Transverse colon (tissue), 4 donors: ENCODE data around the gene TAS2R3. TPM values are rescaled to one million over a fixed set of nuclear protein-coding genes. Genes with fewer than 3 reads are reported as not detected.

Experiments
- DNase-seq: peaks from one replicate; pipeline ENCODE4 v3.0.0-alpha.2; 2019
- H3K27ac ChIP-seq, 4 donors: fragments of 200-600 bp; sonication (generic); 2 replicates each; pipeline ENCODE4 v1.5.1; 2016 to 2018; ENCODE audit warnings: inconsistent platforms in 4 of 4
- H3K27me3 ChIP-seq: fragments of 200-600 bp; sonication (generic); 2 replicates; pipeline ENCODE4 v1.5.1; 2017; ENCODE audit warnings: inconsistent platforms
- H3K36me3 ChIP-seq, 4 donors: fragments of 200-600 bp; sonication (generic); 2 replicates each; pipeline ENCODE4 v1.5.1; 2017 to 2019; ENCODE audit warnings: inconsistent platforms in 4 of 4
- H3K4me1 ChIP-seq, 4 donors: fragments of 200-600 bp; sonication (generic); 2 replicates each; pipeline ENCODE4 v1.5.1; 2017 to 2020; ENCODE audit warnings: inconsistent platforms in 4 of 4
- H3K4me3 ChIP-seq, 4 donors: fragments of 200-600 bp; sonication (generic); 1 replicate in 1 of 4; 2 replicates in 3 of 4; pipeline versions ENCODE4 v1.5.1 to v1.6.1; 2017 to 2019; ENCODE audit warnings: inconsistent platforms in 4 of 4
- H3K9me3 ChIP-seq, 2 donors: fragments of 200-600 bp; sonication (generic); 2 replicates each; pipeline ENCODE4 v1.5.1; 2017 to 2019; ENCODE audit warnings: inconsistent platforms in 2 of 2
- EP300 ChIP-seq: sonication (generic); formaldehyde crosslinking; IDR thresholded peaks from one replicate; pipeline ENCODE4 v1.6.1; 2017; ENCODE audit warnings: antibody characterized with exemption, low read depth
- POLR2A ChIP-seq: fragments of 450-650 bp; IDR thresholded peaks from one replicate; pipeline ENCODE4 v1.6.1; 2016; ENCODE audit warnings: antibody characterized with exemption, mild to moderate bottlenecking, moderate library complexity
- POLR2AphosphoS5 ChIP-seq, 3 donors: sonication (generic); formaldehyde crosslinking; IDR thresholded peaks; one replicate each; pipeline ENCODE4 v1.6.1; 2016; ENCODE audit warnings: antibody characterized with exemption in 3 of 3
- WGBS, 2 donors: methylation state at CpG; one replicate each; pipeline ENCODE4 v1.1.5; 2018; ENCODE audit warnings: low coverage in 1 of 2; 5-methylcytosine and 5-hydroxymethylcytosine counted together
- in situ Hi-C, 4 donors: fragments of 200-750 bp; cut with MboI; loops; one replicate each; pipeline versions ENCODE4 v1.15.0 to v1.15.1; 2017; ENCODE audit warnings: low sequenced_read_pairs in 3 of 4, low pct_ligation_motif_present in 1 of 4, low pct_unique_long_range_greater_than_20kb in 1 of 4
- intact Hi-C: fragments of 100-400 bp; cut with DNase I; formaldehyde crosslinking; loops from one replicate; pipeline ENCODE4 v1.15.1; 2023; ENCODE audit warnings: low total_unique reads
- total RNA-seq, 4 donors: library from RNA; depleted of rRNA; stranded (reverse); fragments of >200 nt; gene quantifications; one replicate each; pipeline ENCODE4 v1.1.0, GENCODE V29; 2016
- TF ChIP-seq, protein P1 (sequence below), 5 experiments: fragments of 200-600 bp in 3 of 5; fragments of 450-650 bp in 2 of 5; sonication (generic) in 3 of 5; IDR thresholded peaks; 1 replicate in 2 of 5; 2 replicates in 3 of 5; pipeline ENCODE4 v1.5.1; 2016 to 2017; ENCODE audit warnings: antibody characterized with exemption in 5 of 5, inconsistent platforms in 3 of 5, mild to moderate bottlenecking in 2 of 5, moderate library complexity in 1 of 5

TAS2R3 gene
- total RNA-seq, 4 donors from 2014 or later, result 2.3 to 7.5 (median 2.6) TPM; not detected in 1

GRCh38 chr7:141737118-141737835 is 26.6 kb upstream of the TAS2R3 start:
- 44 to 47% methylated on average over 9 to 11 of the region's 11 CpGs for WGBS, 2 donors
- TF ChIP-seq, protein P1, sequence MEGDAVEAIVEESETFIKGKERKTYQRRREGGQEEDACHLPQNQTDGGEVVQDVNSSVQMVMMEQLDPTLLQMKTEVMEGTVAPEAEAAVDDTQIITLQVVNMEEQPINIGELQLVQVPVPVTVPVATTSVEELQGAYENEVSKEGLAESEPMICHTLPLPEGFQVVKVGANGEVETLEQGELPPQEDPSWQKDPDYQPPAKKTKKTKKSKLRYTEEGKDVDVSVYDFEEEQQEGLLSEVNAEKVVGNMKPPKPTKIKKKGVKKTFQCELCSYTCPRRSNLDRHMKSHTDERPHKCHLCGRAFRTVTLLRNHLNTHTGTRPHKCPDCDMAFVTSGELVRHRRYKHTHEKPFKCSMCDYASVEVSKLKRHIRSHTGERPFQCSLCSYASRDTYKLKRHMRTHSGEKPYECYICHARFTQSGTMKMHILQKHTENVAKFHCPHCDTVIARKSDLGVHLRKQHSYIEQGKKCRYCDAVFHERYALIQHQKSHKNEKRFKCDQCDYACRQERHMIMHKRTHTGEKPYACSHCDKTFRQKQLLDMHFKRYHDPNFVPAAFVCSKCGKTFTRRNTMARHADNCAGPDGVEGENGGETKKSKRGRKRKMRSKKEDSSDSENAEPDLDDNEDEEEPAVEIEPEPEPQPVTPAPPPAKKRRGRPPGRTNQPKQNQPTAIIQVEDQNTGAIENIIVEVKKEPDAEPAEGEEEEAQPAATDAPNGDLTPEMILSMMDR (IDR thresholded peaks at IDR 0.05), result no peak
- TF ChIP-seq POLR2AphosphoS5 (IDR thresholded peaks at IDR 0.05), result peak in 1 of 3 donors; percentile 8
- TF ChIP-seq EP300, result no peak
- H3K9me3 ChIP-seq, result no peaks in the 10 kb centered on the region
- in situ Hi-C loops (no loop called here), intact Hi-C loops (no loop called here)
- H3K27me3 ChIP-seq, result no peaks in the 10 kb centered on the region
- H3K4me3 ChIP-seq, result peak overlapping the region; percentile 41 to 96 (median 68)
- peak overlapping the region; percentile 90 to 91 (median 90) for H3K27ac ChIP-seq
- H3K4me1 ChIP-seq, result peaks cover 11 to 28% (median 18%) of the 10 kb centered on the region in 4 donors
- peak; percentile 44 for DNase-seq
- peaks cover 0 to 24% (median 6%) of the 10 kb centered on the region in 4 donors for H3K36me3 ChIP-seq

GRCh38 chr7:141737836-141738591 is 25.9 kb upstream of the TAS2R3 start, which contains the start of gene SSBP1:
SSBP1 (plus strand) TSS chr7:141738358; CDS start chr7:141739167, 809 bp downstream.
- DNase-seq, result peak; percentile 93
- TF ChIP-seq POLR2AphosphoS5 (IDR thresholded peaks at IDR 0.05) (peak; percentile 56 to 81 (median 77)), EP300 (no peak), POLR2A (peak; percentile 70)
- TF ChIP-seq, protein P1 (IDR thresholded peaks at IDR 0.05), result peak; percentile 53 to 85 (median 72)
- Histone ChIP-seq H3K4me1 (peaks cover 11 to 28% (median 18%) of the 10 kb centered on the region in 4 donors), H3K27ac (peak within 1 kb of the TSS; percentile 90 to 91 (median 90)), H3K4me3 (peak within 1 kb of the TSS; percentile 53 to 96 (median 84)), H3K9me3 (no peaks in the 10 kb centered on the region), H3K27me3 (no peaks in the 10 kb centered on the region), H3K36me3 (peaks cover 0 to 30% (median 8%) of the 10 kb centered on the region in 4 donors)
- intact Hi-C loops, result no loop called here
- 0 to 3% methylated on average over 2 to 46 of the region's 46 CpGs for WGBS, 2 donors
- in situ Hi-C loops, result no loop called here

GRCh38 chr7:141738592-141739013 is 25.3 kb upstream of the TAS2R3 start:
- DNase-seq, result no peak
- Histone ChIP-seq H3K9me3 (no peaks in the 10 kb centered on the region), H3K27me3 (no peaks in the 10 kb centered on the region), H3K4me3 (peak overlapping the region; percentile 53 to 96 (median 84)), H3K36me3 (peaks cover 0 to 36% (median 11%) of the 10 kb centered on the region in 4 donors), H3K4me1 (peaks cover 11 to 28% (median 18%) of the 10 kb centered on the region in 4 donors), H3K27ac (peak overlapping the region; percentile 90 to 91 (median 90))
- TF ChIP-seq EP300 (no peak), POLR2A (no peak), POLR2AphosphoS5 (IDR thresholded peaks at IDR 0.05) (no peak)
- TF ChIP-seq, protein P1 (IDR thresholded peaks at IDR 0.05), result no peak
- in situ Hi-C loops, result no loop called here
- 0 to 1% methylated on average over 2 to 6 of the region's 6 CpGs for WGBS, 2 donors
- intact Hi-C loops, result no loop called here

GRCh38 chr7:141739250-141739649 is 24.6 kb upstream of the TAS2R3 start:
- H3K27me3 ChIP-seq, result no peaks in the 10 kb centered on the region
- 49 to 72% methylated on average over 3 of the region's 3 CpGs for WGBS, 2 donors
- DNase-seq, result no peak
- peak overlapping the region in 1 of 4 donors; percentile 84 for H3K4me3 ChIP-seq
- no peak for TF ChIP-seq EP300
- no peak for TF ChIP-seq POLR2AphosphoS5 (IDR thresholded peaks at IDR 0.05)
- TF ChIP-seq, protein P1 (IDR thresholded peaks at IDR 0.05), result no peak
- TF ChIP-seq POLR2A, result no peak
- peaks cover 11 to 28% (median 18%) of the 10 kb centered on the region in 4 donors for H3K4me1 ChIP-seq
- intact Hi-C loops (no loop called here), in situ Hi-C loops (no loop called here)
- H3K36me3 ChIP-seq, result peaks cover 0 to 42% (median 15%) of the 10 kb centered on the region in 4 donors
- no peaks in the 10 kb centered on the region for H3K9me3 ChIP-seq
- H3K27ac ChIP-seq, result peak overlapping the region in 1 of 4 donors; percentile 90
